ENCODE measurements around the gene RARA. TPM values are rescaled to one million over a fixed set of nuclear protein-coding genes. Genes with fewer than 3 reads are reported as not detected.

The RARA gene
- total RNA-seq, 1 experiment from 2014 or later, result 35.1 TPM

- no peaks in the 10 kb centered on the region for H3K9me2 ChIP-seq (ENCODE audit: insufficient read depth)
- BruUV-seq (replicated peaks), result no TSS peak
- peaks cover 71% of the 10 kb centered on the region for H3K79me2 ChIP-seq (ENCODE audit: insufficient read depth, low read length)
- no peak overlapping the region for H3K9ac ChIP-seq (ENCODE audit: low read length)
- H3K4me1 ChIP-seq (ENCODE audit: control insufficient read depth in 1 of 2, insufficient read depth in 2 of 2, low read length in 2 of 2), result peaks cover 38 to 43% of the 10 kb centered on the region in 2 experiments
- H3K4me3 ChIP-seq (replicated peaks in 1 of 2; ENCODE audit: low read depth in 1 of 2, low read length in 2 of 2), result no peak overlapping the region
- no peak for TF ChIP-seq ATF3 (IDR thresholded peaks at IDR 0.05)
- no peak for TF ChIP-seq EGR1 (IDR thresholded peaks at IDR 0.05; ENCODE audit: low read depth)
- TF ChIP-seq ZFX (IDR thresholded peaks at IDR 0.05), result no peak
- no peak for TF ChIP-seq POLR2AphosphoS5 (IDR thresholded peaks at IDR 0.05; ENCODE audit: low read depth, low read length)
- TF ChIP-seq TCF7L2 (IDR thresholded peaks at IDR 0.05; ENCODE audit: borderline replicate concordance, extremely low read depth, insufficient read depth, insufficient read length), result no peak
- TF ChIP-seq SP1 (IDR thresholded peaks at IDR 0.05; ENCODE audit: low read depth), result no peak
- no peak for TF ChIP-seq ZNF274 (IDR thresholded peaks at IDR 0.05; ENCODE audit: low read depth, low read length)
- no peak for TF ChIP-seq ZBTB33 (IDR thresholded peaks at IDR 0.05; ENCODE audit: extremely low read depth, insufficient replicate concordance, low read length)
- TF ChIP-seq JUND (IDR thresholded peaks at IDR 0.05), result no peak
- TF ChIP-seq EZH2phosphoT487 (IDR thresholded peaks at IDR 0.05; ENCODE audit: borderline replicate concordance), result no peak
- TF ChIP-seq CBX3 (IDR thresholded peaks at IDR 0.05; ENCODE audit: low read depth), result no peak
- TF ChIP-seq ELF1 (IDR thresholded peaks at IDR 0.05; ENCODE audit: borderline replicate concordance, low read depth), result no peak
- no peak for TF ChIP-seq CTCF (IDR thresholded peaks at IDR 0.05 in 2 of 3, conservative IDR thresholded peaks at IDR 0.05 in 1 of 3; ENCODE audit: borderline replicate concordance in 1 of 3, insufficient read depth in 1 of 3, low read depth in 2 of 3, low read length in 2 of 3)
- no peak for TF ChIP-seq YY1 (IDR thresholded peaks at IDR 0.05; ENCODE audit: extremely low read depth, insufficient replicate concordance, low read depth, low read length)
- no peak for TF ChIP-seq MAX (IDR thresholded peaks at IDR 0.05)
- peaks cover 0 to 10% of the 10 kb centered on the region in 2 experiments; a peak in 2 of 4 replicates for H3K36me3 ChIP-seq (ENCODE audit: control insufficient read depth in 1 of 2, insufficient read depth in 2 of 2, low read length in 2 of 2)
- H3K4me2 ChIP-seq (ENCODE audit: low read length), result no peak overlapping the region
- no peaks in the 10 kb centered on the region for H3K27me3 ChIP-seq (ENCODE audit: insufficient read depth, low read length)
- peak overlapping the region; percentile 22; the same call in 1 of the 2 replicates for H3K27ac ChIP-seq (ENCODE audit: low read depth, low read length)
- ChIA-PET CTCF (no interaction called here), POLR2A (interaction anchor here (0.6 to 0.9 kb wide), 2 partner anchors 14 to 20 kb away, joined by 3 to 4 read pairs; no protein-coding TSS in a partner anchor), RAD21 (ENCODE audit: low non-redundant PET in 1 of 2, low total read pairs in 2 of 2, uncharacterized antibody in 2 of 2, unreplicated experiment in 2 of 2) (no interaction called here)
- H4K20me1 ChIP-seq (ENCODE audit: insufficient read depth), result no peaks in the 10 kb centered on the region
- DNase-seq (ENCODE audit: low read depth, low spot score), result no peak
- intact Hi-C loops (cut with micrococcal nuclease), result no loop called here
- no peaks in the 10 kb centered on the region for H3K9me3 ChIP-seq (ENCODE audit: control insufficient read depth in 1 of 2, insufficient read depth in 1 of 2, low read depth in 1 of 2, low read length in 2 of 2)
- ATAC-seq, result no peak
- H2AFZ ChIP-seq (ENCODE audit: low read depth, low read length, poor library complexity, severe bottlenecking), result no peak overlapping the region
Observed at GRCh38 chr17:40330850-40331470, 22.0 kb downstream of the RARA start.

All from HCT116 (cell line).